LNCaP clone FGC (cell line): Measurements from ENCODE around the gene RBM19.

ENCODE experiments used
- DNase-seq: peaks from one replicate; pipeline ENCODE4 v3.0.0-alpha.2; 2011; ENCODE audit warnings: low read depth
- H3K4me3 ChIP-seq: 2 replicates; pipeline ENCODE4 v1.5.1; 2011; ENCODE audit warnings: mild to moderate bottlenecking, low read depth, low read length, control low read depth
- TF ChIP-seq, protein P1 (sequence below): IDR thresholded peaks from 2 replicates; pipeline ENCODE4 v1.5.1; 2012; ENCODE audit warnings: mild to moderate bottlenecking; ENCODE audit not compliant: control insufficient read depth, insufficient read depth; ENCODE audit errors: extremely low read depth

Gene RBM19

DNA sequence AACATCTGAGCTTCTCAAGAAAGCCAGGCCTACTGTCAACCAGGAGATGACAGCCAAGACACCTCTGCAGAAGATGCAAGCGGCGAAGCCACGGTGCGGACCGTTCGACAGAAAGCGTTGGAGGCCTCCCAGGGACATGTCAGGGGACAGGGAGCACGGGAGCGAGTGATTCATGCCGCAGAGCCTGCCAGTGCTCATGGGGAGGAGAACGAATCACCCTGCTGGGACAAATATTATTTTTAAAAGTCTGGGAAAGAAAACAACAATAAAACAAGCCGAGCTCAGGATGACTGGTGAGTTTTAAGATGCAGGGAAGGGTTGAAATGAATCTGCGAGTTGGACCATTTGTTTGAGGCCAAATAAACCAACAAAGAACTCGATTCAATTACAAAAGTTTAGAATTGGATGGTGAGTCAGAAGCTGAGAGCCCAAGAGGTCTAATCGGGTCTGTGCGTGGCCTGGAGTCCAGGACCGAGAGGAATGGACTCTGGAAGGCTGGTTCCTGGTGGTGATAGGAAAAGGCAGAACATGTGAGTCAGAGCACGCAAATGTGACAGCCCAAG, 91.0 kb downstream of the RBM19 start:
- no peak overlapping the region for H3K4me3 ChIP-seq
- DNase-seq, result no peak
- TF ChIP-seq, protein P1, sequence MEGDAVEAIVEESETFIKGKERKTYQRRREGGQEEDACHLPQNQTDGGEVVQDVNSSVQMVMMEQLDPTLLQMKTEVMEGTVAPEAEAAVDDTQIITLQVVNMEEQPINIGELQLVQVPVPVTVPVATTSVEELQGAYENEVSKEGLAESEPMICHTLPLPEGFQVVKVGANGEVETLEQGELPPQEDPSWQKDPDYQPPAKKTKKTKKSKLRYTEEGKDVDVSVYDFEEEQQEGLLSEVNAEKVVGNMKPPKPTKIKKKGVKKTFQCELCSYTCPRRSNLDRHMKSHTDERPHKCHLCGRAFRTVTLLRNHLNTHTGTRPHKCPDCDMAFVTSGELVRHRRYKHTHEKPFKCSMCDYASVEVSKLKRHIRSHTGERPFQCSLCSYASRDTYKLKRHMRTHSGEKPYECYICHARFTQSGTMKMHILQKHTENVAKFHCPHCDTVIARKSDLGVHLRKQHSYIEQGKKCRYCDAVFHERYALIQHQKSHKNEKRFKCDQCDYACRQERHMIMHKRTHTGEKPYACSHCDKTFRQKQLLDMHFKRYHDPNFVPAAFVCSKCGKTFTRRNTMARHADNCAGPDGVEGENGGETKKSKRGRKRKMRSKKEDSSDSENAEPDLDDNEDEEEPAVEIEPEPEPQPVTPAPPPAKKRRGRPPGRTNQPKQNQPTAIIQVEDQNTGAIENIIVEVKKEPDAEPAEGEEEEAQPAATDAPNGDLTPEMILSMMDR, result no peak

DNA sequence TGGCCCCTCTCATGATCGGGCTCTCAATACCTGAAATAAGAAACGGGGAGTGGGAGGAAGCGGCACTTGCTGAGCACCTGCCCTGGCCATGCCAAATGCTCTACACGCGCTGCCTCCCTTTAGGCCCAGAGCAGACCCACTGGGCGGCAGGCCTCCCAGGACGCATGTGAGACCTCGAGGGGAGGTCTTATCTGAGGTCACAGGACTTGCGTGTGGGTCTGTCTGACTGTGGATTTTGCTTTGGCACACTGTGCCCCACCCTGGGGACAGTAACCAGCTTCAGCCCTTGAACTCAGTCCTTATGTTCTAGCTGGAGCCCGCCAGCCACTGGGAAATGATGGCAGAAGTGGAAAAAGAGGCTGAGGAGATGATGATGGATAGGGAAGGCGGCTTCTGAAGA, 91.8 kb downstream of the RBM19 start:
- no peak overlapping the region for H3K4me3 ChIP-seq
- DNase-seq, result no peak
- TF ChIP-seq, protein P1, result no peak

DNA sequence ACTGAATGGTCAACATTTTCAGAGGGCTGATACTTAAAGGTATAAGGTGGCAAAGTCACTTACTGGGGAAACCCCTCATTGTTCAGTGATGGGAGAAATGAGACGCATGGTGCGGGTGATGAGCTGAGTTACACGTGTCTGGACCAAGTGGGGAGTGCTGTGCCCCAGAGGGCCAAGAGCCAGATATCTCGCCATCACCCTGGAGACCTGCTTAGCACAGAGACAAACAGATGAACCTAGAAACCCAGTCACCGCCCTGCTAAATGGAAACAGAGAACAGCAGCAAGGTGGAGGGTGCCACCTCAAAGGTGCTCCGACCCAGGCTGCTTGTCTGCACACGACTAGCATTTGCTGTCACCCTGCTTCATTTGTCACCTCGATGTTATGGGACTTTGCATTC, 92.4 kb downstream of the RBM19 start:
- no peak overlapping the region for H3K4me3 ChIP-seq
- DNase-seq, result no peak
- TF ChIP-seq, protein P1, result no peak

DNA sequence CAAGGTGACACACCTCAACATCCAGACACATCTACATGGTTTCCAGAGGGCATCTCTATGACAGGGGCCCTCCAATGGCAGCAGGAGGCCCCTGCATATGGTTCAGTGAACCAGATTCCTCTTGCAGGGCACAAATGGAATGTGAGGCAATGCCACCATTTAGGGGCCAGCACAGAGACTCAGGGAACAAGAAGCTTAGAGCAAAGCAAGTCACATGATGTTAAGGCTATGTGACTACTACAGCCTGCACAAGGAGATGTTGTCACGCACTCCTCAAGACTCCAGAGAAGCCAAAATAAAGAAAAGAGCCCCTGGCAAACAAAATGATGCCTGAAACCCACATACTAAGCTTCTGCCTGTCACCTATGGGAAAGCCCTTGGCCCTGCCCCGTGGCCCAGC, 95.2 kb downstream of the RBM19 start:
- DNase-seq, result no peak
- TF ChIP-seq, protein P1, result no peak
- H3K4me3 ChIP-seq, result no peak overlapping the region

DNA sequence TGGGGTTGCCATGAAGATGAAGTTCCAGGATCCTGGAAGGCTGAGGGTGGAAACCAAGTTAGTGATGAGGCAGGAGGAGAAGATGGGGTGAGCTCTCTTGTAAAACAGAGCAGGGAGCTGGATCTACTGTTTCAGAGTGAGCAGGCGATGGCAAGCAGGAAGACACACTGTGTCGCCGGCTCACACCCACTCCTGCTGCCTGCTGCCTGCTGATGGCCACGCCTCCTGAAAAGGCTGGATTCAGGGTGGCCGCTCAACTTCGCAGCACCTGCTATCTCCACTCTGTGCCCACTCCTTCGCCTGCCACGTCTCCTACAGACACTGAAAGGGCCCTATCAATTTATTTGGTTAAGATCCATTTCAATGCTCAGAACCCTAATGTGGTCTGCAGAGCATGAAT, 96.1 kb downstream of the RBM19 start:
- TF ChIP-seq, protein P1, result no peak
- H3K4me3 ChIP-seq, result no peak overlapping the region
- no peak for DNase-seq

DNA sequence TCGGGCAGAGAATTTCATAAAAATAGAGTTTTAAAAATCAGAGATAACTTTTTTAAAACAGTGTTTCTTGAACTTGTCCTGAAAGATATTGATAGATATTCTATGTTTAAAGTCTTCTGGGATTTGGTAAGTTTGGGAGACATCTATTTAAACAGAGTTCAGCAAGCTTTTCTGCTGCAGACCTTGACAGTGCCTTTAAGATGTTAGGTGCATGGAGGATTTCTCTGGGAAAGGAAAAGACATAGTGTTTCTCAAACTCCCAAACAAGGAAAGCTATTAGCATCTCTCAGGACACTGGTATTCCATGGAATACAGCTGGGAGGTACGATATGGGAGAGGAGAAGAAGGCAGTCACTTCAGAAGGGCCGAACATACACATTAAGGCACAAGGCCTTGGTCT, 97.8 kb downstream of the RBM19 start:
- H3K4me3 ChIP-seq, result no peak overlapping the region
- no peak for DNase-seq
- TF ChIP-seq, protein P1, result no peak

DNA sequence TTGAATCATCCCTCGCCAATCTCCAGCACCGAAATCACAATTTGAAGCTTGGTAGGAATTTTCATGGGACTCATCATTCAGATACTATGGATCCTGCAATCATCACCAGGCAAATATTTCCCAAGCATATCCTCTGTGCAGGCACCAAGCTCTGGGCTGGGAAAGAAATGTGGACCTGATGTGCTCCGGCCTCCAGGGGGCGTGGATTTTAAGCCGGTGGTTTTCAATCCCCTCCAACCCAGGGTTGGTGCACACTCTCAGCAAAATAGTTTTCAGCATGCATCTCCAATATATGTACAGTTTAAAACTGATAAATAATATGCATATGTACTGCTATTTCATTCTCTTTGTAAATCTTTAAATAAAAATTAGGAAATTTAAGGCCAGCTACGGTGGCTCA, 98.9 kb downstream of the RBM19 start:
- no peak overlapping the region for H3K4me3 ChIP-seq
- TF ChIP-seq, protein P1, result peak; percentile 32; the same call in 1 of the 2 replicates
- no peak for DNase-seq
